NCI-H2196 treated with DMSO at 0.1 percent for 48 hours (cell line): ENCODE measurements around the gene DENND2D.

Experiments
- DNase-seq: peaks from one replicate; lab custom pipeline; 2025; ENCODE audit not compliant: unreplicated experiment; lab: John Stamatoyannopoulos, UW

Gene DENND2D

DNA sequence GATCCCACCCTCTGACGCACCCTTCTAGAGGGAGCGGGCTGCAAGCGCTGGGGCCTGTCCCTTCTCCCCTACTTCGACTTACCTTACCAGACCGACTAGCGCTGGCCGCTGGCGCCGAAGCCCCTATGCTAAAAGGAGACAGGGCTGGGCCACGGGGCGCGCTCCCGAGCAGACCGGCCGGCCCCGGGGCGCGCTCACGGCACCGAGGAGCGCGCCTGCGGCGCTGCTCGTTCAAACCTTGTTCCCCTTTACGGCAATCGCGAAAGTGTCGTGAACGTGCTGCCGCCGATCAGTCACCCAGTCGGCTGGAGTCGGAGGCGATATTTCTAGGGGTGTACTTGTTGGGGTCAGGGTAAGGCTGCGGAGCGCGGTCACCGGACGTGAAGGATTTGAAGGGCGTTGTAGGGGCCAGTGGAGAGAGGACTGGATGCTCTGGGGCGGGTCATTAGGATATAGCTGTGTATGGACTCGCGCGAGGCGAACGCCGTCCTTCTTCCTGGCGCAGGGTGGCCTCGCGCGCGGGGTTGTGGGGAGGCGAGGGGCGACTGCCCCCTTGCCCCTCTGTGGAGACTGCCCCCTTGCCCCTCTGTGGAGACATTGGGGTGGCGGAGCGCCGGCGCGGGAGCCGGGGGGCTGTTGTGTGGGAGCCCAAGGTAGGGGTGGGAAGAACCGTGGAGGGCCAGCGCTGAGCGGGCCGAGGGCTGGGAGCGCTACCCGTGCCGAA is 60.3 kb downstream of the DENND2D start, which contains the start of the genes CEPT1 and DRAM2:
CEPT1 (plus strand) TSS at position 268 of the 724 bp plus-strand sequence. CDS start 7,492 bp downstream, outside the sequence.
DRAM2 (minus strand) TSS at position 138 of the 724 bp plus-strand sequence. CDS start 8,539 bp downstream, outside the sequence.
- peak; percentile 79 for DNase-seq

DNA sequence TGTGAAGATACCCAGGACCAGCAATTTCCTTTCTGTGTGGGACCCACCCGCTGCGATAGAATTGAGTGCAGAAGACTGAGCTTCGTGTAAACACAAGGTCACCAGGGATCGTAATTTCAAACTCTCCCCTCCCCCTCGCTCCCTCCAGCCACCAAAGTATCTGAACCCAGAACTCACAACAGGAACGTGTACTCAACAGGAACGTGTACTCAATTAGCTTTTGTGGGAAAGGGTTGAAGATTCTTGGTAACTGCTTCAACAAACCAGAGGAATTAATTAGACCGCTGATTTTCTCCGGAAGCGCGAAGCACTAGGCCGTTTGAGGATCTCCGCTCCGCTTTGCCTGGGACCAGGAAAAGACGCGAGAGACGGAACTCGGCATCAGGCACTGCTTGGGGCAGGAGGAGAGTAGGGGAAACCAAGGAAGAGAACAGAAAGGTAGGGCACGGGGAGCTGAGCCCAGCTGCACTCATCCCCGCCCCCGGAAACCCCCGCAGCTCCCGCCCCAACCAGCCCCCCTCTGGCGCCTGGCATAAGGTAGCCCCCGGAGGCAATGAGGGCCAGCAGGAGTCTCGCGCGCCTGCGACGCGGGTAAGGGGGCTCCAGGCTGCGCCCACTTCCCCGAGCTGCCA is 61.0 kb downstream of the DENND2D start:
- peak; percentile 44 for DNase-seq
